ENCODE results near the gene SPACA4. TPM values are rescaled to one million over a fixed set of nuclear protein-coding genes. Genes with fewer than 3 reads are reported as not detected.

SPACA4 gene
- polyA plus RNA-seq, 1 donor (not counting 4 experiments of a cell fraction or from before 2014, with no cell fraction given), result 0.08 TPM

DNA sequence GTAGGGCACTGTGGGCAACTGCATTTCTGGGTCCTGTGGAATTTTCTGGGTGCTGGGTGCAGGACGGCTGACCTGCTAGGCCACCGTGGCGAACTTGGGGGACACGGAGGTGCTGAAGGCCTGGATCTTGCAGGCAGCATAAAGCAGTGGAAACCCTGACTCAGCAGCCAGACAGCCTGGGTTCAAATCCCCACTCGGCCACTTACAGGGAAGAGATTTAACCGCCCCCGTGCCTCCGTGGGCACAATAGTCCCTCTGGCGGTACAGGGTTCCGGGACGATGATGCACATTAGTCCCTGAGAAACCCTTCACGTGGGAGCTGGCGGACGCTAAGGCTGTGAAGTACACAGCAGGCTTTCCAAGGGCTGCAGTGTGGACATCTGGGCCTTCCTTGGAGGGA is 5.3 kb downstream of the SPACA4 start:
- Histone ChIP-seq H3K4me2 (ENCODE audit: control insufficient read depth, extremely low read depth, insufficient read depth, low read depth, low read length) (no peak overlapping the region), H3K4me1 (ENCODE audit: control insufficient read depth, extremely low read depth, insufficient read depth, low read length) (peaks cover 23% of the 10 kb centered on the region), H3K4me3 (ENCODE audit: control insufficient read depth in 2 of 3, extremely low read depth in 1 of 3, insufficient read depth in 2 of 3, low read depth in 1 of 3, low read length in 3 of 3) (no peak overlapping the region), H4K20me1 (ENCODE audit: control insufficient read depth, extremely low read depth, insufficient read depth, low read length) (peaks cover 19% of the 10 kb centered on the region), H3K27me3 (ENCODE audit: control insufficient read depth, extremely low read depth, insufficient read depth, low read length) (no peaks in the 10 kb centered on the region), H3K36me3 (ENCODE audit: control insufficient read depth in 2 of 2, extremely low read depth in 1 of 2, insufficient read depth in 2 of 2, low read length in 2 of 2) (peaks cover 15 to 21% of the 10 kb centered on the region in 2 experiments), H3K9ac (ENCODE audit: control insufficient read depth, extremely low read depth, insufficient read depth, low read length) (no peak overlapping the region), H3K27ac (ENCODE audit: control insufficient read depth, insufficient read depth, low read length) (no peak overlapping the region), H3K9me3 (ENCODE audit: control insufficient read depth, low read depth, low read length) (no peaks in the 10 kb centered on the region), H2AFZ (ENCODE audit: control insufficient read depth, low read length) (no peak overlapping the region), H3K9me1 (ENCODE audit: control insufficient read depth, extremely low read depth, insufficient read depth, low read length) (peaks cover 5% of the 10 kb centered on the region), H3K79me2 (ENCODE audit: control insufficient read depth, insufficient read depth, low read length) (peaks cover 16% of the 10 kb centered on the region)
- TF ChIP-seq, protein P1, sequence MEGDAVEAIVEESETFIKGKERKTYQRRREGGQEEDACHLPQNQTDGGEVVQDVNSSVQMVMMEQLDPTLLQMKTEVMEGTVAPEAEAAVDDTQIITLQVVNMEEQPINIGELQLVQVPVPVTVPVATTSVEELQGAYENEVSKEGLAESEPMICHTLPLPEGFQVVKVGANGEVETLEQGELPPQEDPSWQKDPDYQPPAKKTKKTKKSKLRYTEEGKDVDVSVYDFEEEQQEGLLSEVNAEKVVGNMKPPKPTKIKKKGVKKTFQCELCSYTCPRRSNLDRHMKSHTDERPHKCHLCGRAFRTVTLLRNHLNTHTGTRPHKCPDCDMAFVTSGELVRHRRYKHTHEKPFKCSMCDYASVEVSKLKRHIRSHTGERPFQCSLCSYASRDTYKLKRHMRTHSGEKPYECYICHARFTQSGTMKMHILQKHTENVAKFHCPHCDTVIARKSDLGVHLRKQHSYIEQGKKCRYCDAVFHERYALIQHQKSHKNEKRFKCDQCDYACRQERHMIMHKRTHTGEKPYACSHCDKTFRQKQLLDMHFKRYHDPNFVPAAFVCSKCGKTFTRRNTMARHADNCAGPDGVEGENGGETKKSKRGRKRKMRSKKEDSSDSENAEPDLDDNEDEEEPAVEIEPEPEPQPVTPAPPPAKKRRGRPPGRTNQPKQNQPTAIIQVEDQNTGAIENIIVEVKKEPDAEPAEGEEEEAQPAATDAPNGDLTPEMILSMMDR (optimal IDR thresholded peaks at IDR 0.05 in 1 of 3, IDR thresholded peaks at IDR 0.05 in 1 of 3, conservative IDR thresholded peaks at IDR 0.05 in 1 of 3; ENCODE audit: extremely low read depth in 1 of 3, insufficient read depth in 2 of 3, low read length in 3 of 3), result no peak
- no peak for TF ChIP-seq EZH2 (IDR thresholded peaks at IDR 0.05; ENCODE audit: low read length)
- no peak for DNase-seq (ENCODE audit: low read depth, low spot score)
- dilution Hi-C loops (cut with MboI; ENCODE audit: extremely low pct_ligation_motif_present, low sequenced_read_pairs), result no loop called here
- FAIRE-seq, result no peak

DNA sequence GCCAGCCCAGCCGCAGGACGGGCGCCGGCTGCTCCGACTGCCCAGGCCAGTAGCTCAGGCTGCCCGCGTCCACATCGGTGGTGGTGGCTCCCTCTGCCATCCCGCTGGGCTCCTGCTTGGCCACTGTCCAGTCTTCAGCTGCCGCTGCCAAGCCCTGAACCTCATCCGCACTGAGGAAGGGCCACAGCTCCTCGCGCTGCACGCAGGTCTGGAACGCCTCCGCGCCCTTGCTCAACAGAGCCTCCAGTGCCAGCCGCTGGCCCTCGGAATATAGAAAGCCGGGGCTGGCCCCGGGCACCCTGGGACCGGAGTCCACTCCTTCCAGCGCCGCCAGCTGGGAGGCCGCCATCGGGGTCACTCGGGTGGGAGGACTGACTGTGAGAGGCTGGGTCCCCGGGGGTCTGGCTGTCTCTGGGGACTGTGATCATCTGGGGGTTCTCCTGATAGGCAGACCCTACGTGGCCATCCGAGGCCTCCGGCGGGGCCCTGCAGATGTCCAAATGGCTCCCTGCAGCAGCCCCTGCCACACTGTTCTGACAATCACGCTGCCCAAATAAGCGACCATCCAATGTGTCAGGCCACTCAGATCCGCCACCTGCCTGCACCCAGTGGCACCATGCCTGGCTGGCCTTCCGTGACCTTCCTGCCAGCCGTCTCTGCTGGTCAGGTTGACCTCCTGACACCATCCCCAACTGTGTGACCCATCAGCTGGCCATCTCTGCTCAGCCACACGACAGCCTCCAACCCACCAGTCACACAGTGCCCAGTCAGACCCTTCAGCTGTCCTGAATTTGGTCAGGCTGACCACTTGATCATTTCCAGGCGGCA is 6.7 kb downstream of the SPACA4 start:
- no peak for DNase-seq (ENCODE audit: low read depth, low spot score)

More for the DNA sequence above, 6.7 kb downstream of the SPACA4 start:
- H2AFZ ChIP-seq (ENCODE audit: control insufficient read depth, low read length), result no peak overlapping the region
- TF ChIP-seq EZH2 (IDR thresholded peaks at IDR 0.05; ENCODE audit: low read length), result no peak
- TF ChIP-seq, protein P1 (optimal IDR thresholded peaks at IDR 0.05 in 1 of 3, IDR thresholded peaks at IDR 0.05 in 1 of 3, conservative IDR thresholded peaks at IDR 0.05 in 1 of 3; ENCODE audit: extremely low read depth in 1 of 3, insufficient read depth in 2 of 3, low read length in 3 of 3), result no peak
- H3K9ac ChIP-seq (ENCODE audit: control insufficient read depth, extremely low read depth, insufficient read depth, low read length), result no peak overlapping the region
- no peaks in the 10 kb centered on the region for H3K9me3 ChIP-seq (ENCODE audit: control insufficient read depth, low read depth, low read length)
- H3K27ac ChIP-seq (ENCODE audit: control insufficient read depth, insufficient read depth, low read length), result no peak overlapping the region
- H3K79me2 ChIP-seq (ENCODE audit: control insufficient read depth, insufficient read depth, low read length), result peaks cover 29% of the 10 kb centered on the region
- dilution Hi-C loops (cut with MboI; ENCODE audit: extremely low pct_ligation_motif_present, low sequenced_read_pairs), result no loop called here
- H4K20me1 ChIP-seq (ENCODE audit: control insufficient read depth, extremely low read depth, insufficient read depth, low read length), result peaks cover 32% of the 10 kb centered on the region
- no peak overlapping the region for H3K4me2 ChIP-seq (ENCODE audit: control insufficient read depth, extremely low read depth, insufficient read depth, low read depth, low read length)
- H3K9me1 ChIP-seq (ENCODE audit: control insufficient read depth, extremely low read depth, insufficient read depth, low read length), result peaks cover 5% of the 10 kb centered on the region
- H3K4me3 ChIP-seq (ENCODE audit: control insufficient read depth in 2 of 3, extremely low read depth in 1 of 3, insufficient read depth in 2 of 3, low read depth in 1 of 3, low read length in 3 of 3), result no peak overlapping the region
- H3K27me3 ChIP-seq (ENCODE audit: control insufficient read depth, extremely low read depth, insufficient read depth, low read length), result no peaks in the 10 kb centered on the region
- peaks cover 33% of the 10 kb centered on the region for H3K4me1 ChIP-seq (ENCODE audit: control insufficient read depth, extremely low read depth, insufficient read depth, low read length)
- H3K36me3 ChIP-seq (ENCODE audit: control insufficient read depth in 2 of 2, extremely low read depth in 1 of 2, insufficient read depth in 2 of 2, low read length in 2 of 2), result peaks cover 20 to 35% of the 10 kb centered on the region in 2 experiments
- no peak for FAIRE-seq
